Gastroesophageal sphincter (tissue), 3 donors: ENCODE results near the gene EVC2.

Source experiments
- CTCF ChIP-seq, 4 experiments: fragments of 200-600 bp in 2 of 4; fragments of 450-650 bp in 2 of 4; sonication (generic) in 1 of 4; IDR thresholded peaks; one replicate each; pipeline ENCODE4 v1.5.1; 2017 to 2019; ENCODE audit warnings: antibody characterized with exemption in 4 of 4, mild to moderate bottlenecking in 2 of 4, moderate library complexity in 2 of 4
- EP300 ChIP-seq: sonication (generic); formaldehyde crosslinking; IDR thresholded peaks from one replicate; pipeline ENCODE4 v1.6.1; 2017; ENCODE audit warnings: antibody characterized with exemption, mild to moderate bottlenecking
- POLR2A ChIP-seq, 2 donors: fragments of 450-650 bp; IDR thresholded peaks; one replicate each; pipeline ENCODE4 v1.6.1; 2017; ENCODE audit warnings: antibody characterized with exemption in 2 of 2, mild to moderate bottlenecking in 2 of 2, moderate library complexity in 1 of 2
- POLR2AphosphoS5 ChIP-seq: sonication (generic); formaldehyde crosslinking; IDR thresholded peaks from one replicate; pipeline ENCODE4 v1.6.1; 2017; ENCODE audit warnings: antibody characterized with exemption

- TF ChIP-seq CTCF (IDR thresholded peaks at IDR 0.05) (no peak), POLR2A (IDR thresholded peaks at IDR 0.05) (no peak), POLR2AphosphoS5 (no peak), EP300 (no peak)
These were observed 23.8 kb upstream of the EVC2 start for GRCh38 chr4:5732158-5732557.
